Ishikawa (cell line): ENCODE measurements around the gene CDC42BPB.

ENCODE experiments used
- CEBPB ChIP-seq: IDR thresholded peaks from 2 replicates; pipeline ENCODE4 v1.6.1; 2012
- CREB1 ChIP-seq: IDR thresholded peaks from 2 replicates; pipeline ENCODE4 v1.6.1; 2012; ENCODE audit warnings: low read depth
- EGR1 ChIP-seq: IDR thresholded peaks from 2 replicates; pipeline ENCODE4 v1.6.1; 2012
- EP300 ChIP-seq: IDR thresholded peaks from 2 replicates; pipeline ENCODE4 v1.6.1; 2012; ENCODE audit warnings: borderline replicate concordance
- MAX ChIP-seq: IDR thresholded peaks from 2 replicates; pipeline ENCODE4 v1.6.1; 2012
- NFIC ChIP-seq: IDR thresholded peaks from 2 replicates; pipeline ENCODE4 v1.6.1; 2012
- RAD21 ChIP-seq: IDR thresholded peaks from 2 replicates; pipeline ENCODE4 v1.6.1; 2012; ENCODE audit warnings: low read depth
- REST ChIP-seq: IDR thresholded peaks from 2 replicates; pipeline ENCODE4 v1.6.1; 2012; ENCODE audit warnings: low read depth, mild to moderate bottlenecking
- TAF1 ChIP-seq: IDR thresholded peaks from 2 replicates; pipeline ENCODE4 v1.6.1; 2012; ENCODE audit warnings: low read depth, mild to moderate bottlenecking
- TCF12 ChIP-seq: IDR thresholded peaks from 2 replicates; pipeline ENCODE4 v1.6.1; 2012; ENCODE audit warnings: low read depth
- USF1 ChIP-seq: IDR thresholded peaks from 2 replicates; pipeline ENCODE4 v1.6.1; 2012
- YY1 ChIP-seq: IDR thresholded peaks from 2 replicates; pipeline ENCODE4 v1.6.1; 2012; ENCODE audit warnings: low read depth
- ZBTB7A ChIP-seq: IDR thresholded peaks from 2 replicates; pipeline ENCODE4 v1.6.1; 2012; ENCODE audit warnings: low read depth

DNA sequence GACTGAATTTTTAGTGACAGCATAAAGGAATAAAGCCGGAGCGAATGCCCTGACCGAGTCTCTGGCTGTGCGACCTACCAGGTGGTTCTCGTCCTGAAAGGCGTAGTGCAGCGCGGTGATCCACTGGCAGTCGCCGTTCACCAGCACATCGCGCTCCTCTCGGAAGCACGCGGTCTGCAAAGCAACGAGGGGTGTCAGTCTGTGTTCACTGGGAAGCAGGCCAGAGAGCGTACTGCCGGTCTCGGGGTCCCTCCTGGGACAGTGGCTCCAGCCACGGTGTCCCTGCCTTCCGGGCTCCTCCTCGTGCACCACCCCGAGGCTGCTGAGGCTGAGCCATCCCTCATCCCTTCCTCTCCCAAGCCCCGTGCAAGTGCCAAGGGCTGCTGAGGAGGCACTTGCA lies 53.5 kb downstream of the CDC42BPB start:
- no peak for TF ChIP-seq TCF12
- no peak for TF ChIP-seq NFIC
- TF ChIP-seq EP300 = no peak
- no peak for TF ChIP-seq CEBPB
- TF ChIP-seq CREB1 = no peak
- no peak for TF ChIP-seq MAX
- TF ChIP-seq RAD21 = no peak
- no peak for TF ChIP-seq TAF1
- TF ChIP-seq USF1 = no peak
- TF ChIP-seq REST = no peak
- TF ChIP-seq ZBTB7A = no peak
- no peak for TF ChIP-seq YY1
- TF ChIP-seq EGR1 = no peak
